ENCODE results near the gene CYP51A1. TPM values are rescaled to one million over a fixed set of nuclear protein-coding genes. Genes with fewer than 3 reads are reported as not detected.
"Not testable (repeated sequence)": the region's sequence is repeated elsewhere in the genome, so short reads cannot be mapped to it uniquely, and the experiment has no call there.

CYP51A1 gene
- total RNA-seq = 10 to 100 TPM; 37.2 to 53.0 (median 49.3) TPM
- 28.5 TPM for total RNA-seq (2013)

GRCh38 chr7:92134271-92135051, at the start of gene CYP51A1:
Gene CYP51A1 (minus strand): TSS chr7:92134477. CDS start chr7:92134364, 113 bp downstream.
- no peaks in the 10 kb centered on the region for H3K27me3 Mint-ChIP-seq (ENCODE audit: low read depth in 2 of 2)
- under 1% methylated on average over 72 of the region's 73 CpGs for WGBS (ENCODE audit: insufficient coverage)
- H3K4me3 Mint-ChIP-seq = peak within 1 kb of the TSS; percentile 98
- Histone ChIP-seq H3K9me3 (ENCODE audit: control insufficient read depth, insufficient read depth, low read length) (no peaks in the 10 kb centered on the region), H3K27me3 (ENCODE audit: control insufficient read depth, insufficient read depth, low read length) (no peaks in the 10 kb centered on the region), H3K36me3 (ENCODE audit: control insufficient read depth, insufficient read depth, low read length) (peaks cover 5% of the 10 kb centered on the region), H3K4me3 (ENCODE audit: low read length) (peak within 1 kb of the TSS; percentile 75), H3K4me1 (ENCODE audit: control insufficient read depth, insufficient read depth, low read length) (peaks cover 14% of the 10 kb centered on the region), H3K27ac (ENCODE audit: low read length) (peak within 1 kb of the TSS; percentile 91)
- no peak for TF ChIP-seq CTCF (IDR thresholded peaks at IDR 0.05)
- intact Hi-C loops (cut with micrococcal nuclease) = loop anchor here (1.0 to 10.0 kb wide), 6 partner anchors 112 to 1787 kb away; partner anchors contain the start of genes AKAP9, GTPBP10, PEX1 and RBM48
- no peaks in the 10 kb centered on the region for H3K9me3 Mint-ChIP-seq
- ATAC-seq (peak; percentile 83 to 95 (median 84)), DNase-seq (peak; percentile 95 to 98)
- peaks cover 36% of the 10 kb centered on the region in 2 donors for H3K4me1 Mint-ChIP-seq
- no peaks in the 10 kb centered on the region for H3K36me3 Mint-ChIP-seq
- H3K27ac Mint-ChIP-seq = peak within 1 kb of the TSS; percentile 99

- peak; percentile 99 for TF ChIP-seq CTCF (IDR thresholded peaks at IDR 0.05)
- WGBS (ENCODE audit: insufficient coverage) = 11% methylated on average over 60 of the region's 60 CpGs
Observed at GRCh38 chr7:92178928-92179924, 44.9 kb upstream of the CYP51A1 start, which contains the start of gene LRRD1. Gene LRRD1 (minus strand): TSS chr7:92179142. CDS start chr7:92165202, 13,940 bp downstream.

GRCh38 chr7:92177362-92177761, 43.1 kb upstream of the CYP51A1 start:
- TF ChIP-seq CTCF (IDR thresholded peaks at IDR 0.05) = no peak
- no peaks in the 10 kb centered on the region for H3K9me3 ChIP-seq (ENCODE audit: control insufficient read depth, insufficient read depth, low read length)
- Mint-ChIP-seq H3K4me1 (peaks cover 8 to 12% of the 10 kb centered on the region in 2 donors), H3K27me3 (ENCODE audit: low read depth in 2 of 2) (peaks cover 11 to 17% of the 10 kb centered on the region in 2 donors), H3K36me3 (no peaks in the 10 kb centered on the region), H3K27ac (no peak overlapping the region), H3K4me3 (no peak overlapping the region), H3K9me3 (no peaks in the 10 kb centered on the region)
- no peak overlapping the region for H3K27ac ChIP-seq (ENCODE audit: low read length)
- H3K27me3 ChIP-seq (ENCODE audit: control insufficient read depth, insufficient read depth, low read length) = peaks cover 4% of the 10 kb centered on the region
- H3K36me3 ChIP-seq (ENCODE audit: control insufficient read depth, insufficient read depth, low read length) = no peaks in the 10 kb centered on the region
- intact Hi-C loops (cut with micrococcal nuclease) = no loop called here
- no peak overlapping the region for H3K4me3 ChIP-seq (ENCODE audit: low read length)
- DNase-seq (no peak), ATAC-seq (no peak)
- peaks cover 7% of the 10 kb centered on the region for H3K4me1 ChIP-seq (ENCODE audit: control insufficient read depth, insufficient read depth, low read length)

More at GRCh38 chr7:92178928-92179924, 44.9 kb upstream of the CYP51A1 start, which contains the start of gene LRRD1:
- ATAC-seq (peak; percentile 99 to 100 (median 99)), DNase-seq (peak; percentile 85 to 87)
- peak within 1 kb of the TSS; percentile 41 for H3K4me3 ChIP-seq (ENCODE audit: low read length)
- intact Hi-C loops (cut with micrococcal nuclease) = loop anchor here (2.0 kb wide), 1 partner anchor 268 kb away; the partner anchor contains the start of gene GATAD1
- H3K27ac Mint-ChIP-seq = peak within 1 kb of the TSS in 1 of 2 donors; percentile 72
- H3K27me3 ChIP-seq (ENCODE audit: control insufficient read depth, insufficient read depth, low read length) = peaks cover 4% of the 10 kb centered on the region
- no peak within 1 kb of the TSS for H3K27ac ChIP-seq (ENCODE audit: low read length)
- H3K4me1 Mint-ChIP-seq = peaks cover 8 to 12% of the 10 kb centered on the region in 2 donors
- no peaks in the 10 kb centered on the region for H3K9me3 ChIP-seq (ENCODE audit: control insufficient read depth, insufficient read depth, low read length)
- H3K9me3 Mint-ChIP-seq = no peaks in the 10 kb centered on the region
- H3K4me1 ChIP-seq (ENCODE audit: control insufficient read depth, insufficient read depth, low read length) = peaks cover 7% of the 10 kb centered on the region
- no peaks in the 10 kb centered on the region for H3K36me3 Mint-ChIP-seq
- no peaks in the 10 kb centered on the region for H3K36me3 ChIP-seq (ENCODE audit: control insufficient read depth, insufficient read depth, low read length)
- peaks cover 3 to 6% of the 10 kb centered on the region in 2 donors for H3K27me3 Mint-ChIP-seq (ENCODE audit: low read depth in 2 of 2)
- peak within 1 kb of the TSS; percentile 86 for H3K4me3 Mint-ChIP-seq

GRCh38 chr7:92169529-92169928, 35.3 kb upstream of the CYP51A1 start:
- WGBS (ENCODE audit: insufficient coverage) = 80% methylated on average over 2 of the region's 2 CpGs
- H3K27me3 ChIP-seq (ENCODE audit: control insufficient read depth, insufficient read depth, low read length); H3K4me1 ChIP-seq (ENCODE audit: control insufficient read depth, insufficient read depth, low read length); intact Hi-C loops (cut with micrococcal nuclease); H3K4me3 ChIP-seq (ENCODE audit: low read length); H3K4me1 Mint-ChIP-seq; H3K9me3 ChIP-seq (ENCODE audit: control insufficient read depth, insufficient read depth, low read length); H3K36me3 Mint-ChIP-seq; DNase-seq; H3K36me3 ChIP-seq (ENCODE audit: control insufficient read depth, insufficient read depth, low read length); ATAC-seq; H3K27ac ChIP-seq (ENCODE audit: low read length); H3K9me3 Mint-ChIP-seq; H3K27ac Mint-ChIP-seq; H3K4me3 Mint-ChIP-seq: not testable (repeated sequence)
- peaks cover 10 to 30% of the 10 kb centered on the region in 2 donors for H3K27me3 Mint-ChIP-seq (ENCODE audit: low read depth in 2 of 2)

Measured in natural killer cell (primary cell).